BLaER1 treated with 17β-estradiol and CSF1 and Interleukin-3, amounts not matched to agents 10 nM and 100 nM (cell line): ENCODE data around the gene DEPDC5.

Experiments used
- H3K27ac ChIP-seq, 11 experiments: shearing (Covaris generic); formaldehyde crosslinking; 2 replicates each; pipeline ENCODE4 v1.8.1; 2022
- H3K27me3 ChIP-seq, 11 experiments: shearing (Covaris generic); formaldehyde crosslinking; 2 replicates each; pipeline ENCODE4 v1.8.1; 2022
- H3K36me3 ChIP-seq, 11 experiments: shearing (Covaris generic); formaldehyde crosslinking; 2 replicates each; pipeline ENCODE4 v1.8.1; 2022
- H3K4me1 ChIP-seq, 10 experiments: shearing (Covaris generic); formaldehyde crosslinking; 2 replicates each; pipeline ENCODE4 v1.8.1; 2022
- H3K4me2 ChIP-seq, 11 experiments: shearing (Covaris generic); formaldehyde crosslinking; 2 replicates each; pipeline ENCODE4 v1.8.1; 2022
- H3K4me3 ChIP-seq, 10 experiments: shearing (Covaris generic); formaldehyde crosslinking; 2 replicates each; pipeline ENCODE4 v1.8.1; 2022
- H3K9ac ChIP-seq, 11 experiments: shearing (Covaris generic); formaldehyde crosslinking; 2 replicates each; pipeline ENCODE4 v1.8.1; 2022
- H3K9me3 ChIP-seq, 11 experiments: shearing (Covaris generic); formaldehyde crosslinking; replicated peaks in 1 of 11; 2 replicates each; pipeline ENCODE4 v1.8.1; 2022
- H4K20me1 ChIP-seq, 11 experiments: shearing (Covaris generic); formaldehyde crosslinking; 2 replicates each; pipeline ENCODE4 v1.8.1; 2022
- Cebpa-rat ChIP-seq, 11 experiments: shearing (Covaris generic); IDR thresholded peaks; 2 replicates each; pipeline ENCODE4 v1.8.1; 2022

The DEPDC5 gene

GRCh38 chr22:31906086-31906485, 152.3 kb downstream of the DEPDC5 start:
- no peaks in the 10 kb centered on the region for H3K4me1 ChIP-seq
- no peaks in the 10 kb centered on the region for H3K9me3 ChIP-seq
- no peak overlapping the region for H3K27ac ChIP-seq
- H3K9ac ChIP-seq, result no peak overlapping the region
- H3K27me3 ChIP-seq, result no peaks in the 10 kb centered on the region
- TF ChIP-seq Cebpa-rat (IDR thresholded peaks at IDR 0.05), result no peak
- peaks cover 59 to 93% (median 84%) of the 10 kb centered on the region in 11 experiments for H3K36me3 ChIP-seq
- peaks cover 0 to 11% (median 0%) of the 10 kb centered on the region in 11 experiments; a peak in 1 of 22 replicates for H4K20me1 ChIP-seq
- no peak overlapping the region for H3K4me2 ChIP-seq
- H3K4me3 ChIP-seq, result no peak overlapping the region

- no peaks in the 10 kb centered on the region for H3K4me1 ChIP-seq
- no peak for TF ChIP-seq Cebpa-rat (IDR thresholded peaks at IDR 0.05)
- no peak overlapping the region for H3K4me2 ChIP-seq
- H3K9me3 ChIP-seq, result no peaks in the 10 kb centered on the region
- H3K36me3 ChIP-seq, result peaks cover 56 to 93% (median 79%) of the 10 kb centered on the region in 11 experiments
- H3K4me3 ChIP-seq, result no peak overlapping the region
- H3K27ac ChIP-seq, result no peak overlapping the region
- no peak overlapping the region for H3K9ac ChIP-seq
- no peaks in the 10 kb centered on the region for H3K27me3 ChIP-seq
- H4K20me1 ChIP-seq, result peaks cover 0 to 11% (median 0%) of the 10 kb centered on the region in 11 experiments; a peak in 1 of 22 replicates
Observed at GRCh38 chr22:31906569-31906968, 152.8 kb downstream of the DEPDC5 start.

DNA sequence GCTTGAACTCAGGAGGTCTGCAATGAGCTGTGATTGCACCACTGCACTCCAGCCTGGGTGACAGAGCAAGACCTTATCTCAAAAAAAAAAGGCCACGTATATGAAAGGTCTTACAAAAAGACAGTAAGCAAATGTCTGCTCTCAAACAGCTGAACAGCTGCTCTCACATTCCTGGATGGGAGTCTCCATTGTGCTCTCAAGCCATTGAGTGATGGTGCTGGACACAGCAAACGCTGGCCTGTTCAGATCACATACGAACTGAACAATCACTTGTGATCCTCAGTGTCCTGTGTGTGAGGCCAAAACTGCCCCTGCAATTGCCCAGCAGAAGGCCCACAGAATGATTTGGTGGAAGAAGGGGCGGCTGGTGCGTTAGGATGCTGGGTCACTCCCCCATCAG, 156.2 kb downstream of the DEPDC5 start:
- no peaks in the 10 kb centered on the region for H3K9me3 ChIP-seq
- H3K9ac ChIP-seq, result no peak overlapping the region
- TF ChIP-seq Cebpa-rat (IDR thresholded peaks at IDR 0.05), result no peak
- peaks cover 28 to 74% (median 53%) of the 10 kb centered on the region in 11 experiments for H3K36me3 ChIP-seq
- no peaks in the 10 kb centered on the region for H3K27me3 ChIP-seq
- peaks cover 0 to 20% (median 0%) of the 10 kb centered on the region in 11 experiments; a peak in 1 of 22 replicates for H4K20me1 ChIP-seq
- no peak overlapping the region for H3K4me3 ChIP-seq
- H3K4me1 ChIP-seq, result peaks cover 0 to 3% (median 0%) of the 10 kb centered on the region in 10 experiments; a peak in 1 of 20 replicates
- no peak overlapping the region for H3K4me2 ChIP-seq
- H3K27ac ChIP-seq, result no peak overlapping the region

GRCh38 chr22:31911565-31912406, 158.0 kb downstream of the DEPDC5 start:
- no peaks in the 10 kb centered on the region for H3K27me3 ChIP-seq
- no peak overlapping the region for H3K4me2 ChIP-seq
- peaks cover 0 to 13% (median 0%) of the 10 kb centered on the region in 11 experiments; a peak in 2 of 22 replicates for H4K20me1 ChIP-seq
- no peak for TF ChIP-seq Cebpa-rat (IDR thresholded peaks at IDR 0.05)
- H3K4me3 ChIP-seq, result no peak overlapping the region
- peaks cover 7 to 18% (median 10%) of the 10 kb centered on the region in 10 experiments for H3K4me1 ChIP-seq
- H3K9ac ChIP-seq, result no peak overlapping the region
- H3K9me3 ChIP-seq, result no peaks in the 10 kb centered on the region
- no peak overlapping the region for H3K27ac ChIP-seq
- peaks cover 10 to 56% (median 34%) of the 10 kb centered on the region in 11 experiments for H3K36me3 ChIP-seq

- TF ChIP-seq Cebpa-rat (IDR thresholded peaks at IDR 0.05), result no peak
- no peak overlapping the region for H3K27ac ChIP-seq
- no peaks in the 10 kb centered on the region for H3K9me3 ChIP-seq
- H4K20me1 ChIP-seq, result peaks cover 0 to 16% (median 0%) of the 10 kb centered on the region in 11 experiments; a peak in 2 of 22 replicates
- H3K4me2 ChIP-seq, result no peak overlapping the region
- H3K9ac ChIP-seq, result no peak overlapping the region
- no peaks in the 10 kb centered on the region for H3K27me3 ChIP-seq
- no peak overlapping the region for H3K4me3 ChIP-seq
- H3K36me3 ChIP-seq, result peaks cover 6 to 50% (median 29%) of the 10 kb centered on the region in 11 experiments; a peak in 21 of 22 replicates
- peaks cover 13 to 24% (median 16%) of the 10 kb centered on the region in 10 experiments for H3K4me1 ChIP-seq
Observed at GRCh38 chr22:31912407-31912743, 158.6 kb downstream of the DEPDC5 start.

DNA sequence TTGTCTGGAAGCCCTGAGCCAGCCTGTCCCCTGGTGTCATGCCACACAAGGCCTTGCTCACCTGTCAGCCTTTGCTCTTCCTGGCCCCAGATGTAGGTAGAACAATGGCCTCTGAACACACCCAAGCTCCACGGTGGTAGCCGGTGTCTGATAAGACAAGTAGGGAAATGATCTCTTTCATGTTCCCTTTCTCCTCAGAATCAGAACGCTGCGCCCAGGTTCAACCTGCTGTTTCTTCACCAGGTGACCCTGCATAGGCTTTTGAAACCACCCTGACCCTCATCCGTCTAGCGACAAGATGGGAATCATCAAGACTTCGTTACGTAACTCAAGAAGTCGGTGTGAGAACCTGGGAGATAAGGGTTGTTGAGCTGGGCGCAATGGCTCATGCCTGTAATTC, 161.8 kb downstream of the DEPDC5 start:
- no peak for TF ChIP-seq Cebpa-rat (IDR thresholded peaks at IDR 0.05)
- no peak overlapping the region for H3K27ac ChIP-seq
- H3K27me3 ChIP-seq, result no peaks in the 10 kb centered on the region
- H3K36me3 ChIP-seq, result peaks cover 0 to 19% (median 5%) of the 10 kb centered on the region in 11 experiments; a peak in 15 of 22 replicates
- H3K9ac ChIP-seq, result no peak overlapping the region
- peak overlapping the region in 2 of 11 experiments; percentile 96 to 97; a peak in 2 of 22 replicates for H3K4me2 ChIP-seq
- H3K9me3 ChIP-seq, result no peaks in the 10 kb centered on the region
- H3K4me1 ChIP-seq, result peaks cover 24 to 55% (median 39%) of the 10 kb centered on the region in 10 experiments
- H4K20me1 ChIP-seq, result peaks cover 0 to 16% (median 0%) of the 10 kb centered on the region in 11 experiments; a peak in 2 of 22 replicates
- no peak overlapping the region for H3K4me3 ChIP-seq

DNA sequence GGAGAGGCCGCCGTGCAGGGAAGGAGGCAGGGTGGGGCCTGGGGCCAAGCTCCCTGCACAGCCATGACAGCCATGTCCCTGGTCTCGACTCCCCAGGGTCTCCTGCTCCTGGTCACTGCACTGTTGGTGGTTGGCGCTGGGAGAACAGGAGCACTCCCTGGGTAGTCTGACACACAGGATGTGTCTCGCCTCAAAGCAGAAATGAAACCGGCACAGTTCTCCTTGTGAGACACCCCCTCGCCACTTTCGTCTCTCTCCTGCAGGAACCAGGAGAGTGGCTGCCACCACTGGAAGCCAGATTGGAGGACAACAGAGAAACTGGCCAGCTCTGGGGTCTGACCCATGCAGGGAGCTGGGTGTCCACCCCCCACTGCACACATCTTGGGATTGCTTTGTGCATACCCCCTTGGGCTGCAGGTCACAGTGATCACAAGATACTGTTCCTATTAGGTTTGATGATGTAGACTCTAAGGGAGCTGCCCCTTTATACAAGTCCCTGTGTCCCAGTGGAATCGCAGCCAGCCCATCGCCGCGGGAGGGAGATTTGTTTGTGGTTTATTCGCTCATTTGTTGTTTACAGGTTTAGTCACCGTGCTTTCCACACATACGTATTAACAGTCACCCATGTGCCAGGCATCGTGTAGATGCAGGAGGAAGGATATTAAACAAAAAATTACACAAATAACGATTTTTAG, 163.6 kb downstream of the DEPDC5 start:
- Histone ChIP-seq H3K4me3 (peak overlapping the region in 4 of 10 experiments; percentile 11 to 27 (median 20); a peak in 4 of 20 replicates), H3K36me3 (peaks cover 0 to 2% (median 0%) of the 10 kb centered on the region in 11 experiments; a peak in 1 of 22 replicates), H3K27me3 (no peaks in the 10 kb centered on the region), H3K4me2 (peak overlapping the region; percentile 71 to 97 (median 88)), H3K9ac (peak overlapping the region in 8 of 11 experiments; percentile 3 to 46 (median 38); a peak in 12 of 22 replicates), H3K9me3 (no peaks in the 10 kb centered on the region), H3K27ac (peak overlapping the region in 7 of 11 experiments; percentile 1 to 64 (median 49); a peak in 11 of 22 replicates), H3K4me1 (peaks cover 26 to 69% (median 50%) of the 10 kb centered on the region in 10 experiments), H4K20me1 (peaks cover 0 to 10% (median 0%) of the 10 kb centered on the region in 11 experiments; a peak in 2 of 22 replicates)
- TF ChIP-seq Cebpa-rat (IDR thresholded peaks at IDR 0.05), result no peak

GRCh38 chr22:31919730-31920129, 165.9 kb downstream of the DEPDC5 start:
- H4K20me1 ChIP-seq, result peaks cover 0 to 8% (median 0%) of the 10 kb centered on the region in 11 experiments; a peak in 3 of 22 replicates
- peaks cover 45 to 93% (median 72%) of the 10 kb centered on the region in 10 experiments for H3K4me1 ChIP-seq
- H3K9me3 ChIP-seq, result no peaks in the 10 kb centered on the region
- H3K36me3 ChIP-seq, result no peaks in the 10 kb centered on the region
- no peak for TF ChIP-seq Cebpa-rat (IDR thresholded peaks at IDR 0.05)
- no peak overlapping the region for H3K4me3 ChIP-seq
- no peak overlapping the region for H3K27ac ChIP-seq
- H3K9ac ChIP-seq, result no peak overlapping the region
- no peaks in the 10 kb centered on the region for H3K27me3 ChIP-seq
- H3K4me2 ChIP-seq, result peak overlapping the region in 2 of 11 experiments; percentile 80 to 86; a peak in 2 of 22 replicates

DNA sequence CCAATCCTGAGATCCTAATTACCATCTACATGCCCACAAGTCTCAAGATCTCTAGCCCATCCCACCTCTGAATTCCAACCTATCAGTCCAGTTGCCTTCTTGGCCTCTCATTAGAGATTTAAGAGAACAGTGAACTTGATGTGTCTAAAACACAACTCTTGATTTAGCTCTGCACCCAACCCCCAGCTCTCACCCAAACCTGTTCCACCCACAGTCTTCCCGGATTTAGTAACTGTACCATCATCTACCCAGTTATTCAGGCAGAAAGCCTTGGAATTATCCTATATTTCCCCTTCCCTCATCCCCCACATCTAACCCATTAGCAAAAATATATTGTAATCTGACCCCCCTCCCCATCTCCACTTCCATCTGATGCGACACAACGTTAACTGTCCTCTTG, 166.5 kb downstream of the DEPDC5 start:
- Histone ChIP-seq H3K27me3 (no peaks in the 10 kb centered on the region), H3K9me3 (no peaks in the 10 kb centered on the region), H3K27ac (no peak overlapping the region), H3K9ac (no peak overlapping the region), H3K4me3 (no peak overlapping the region), H3K4me1 (peaks cover 45 to 93% (median 72%) of the 10 kb centered on the region in 10 experiments), H4K20me1 (peaks cover 0 to 8% (median 0%) of the 10 kb centered on the region in 11 experiments; a peak in 3 of 22 replicates), H3K4me2 (peak overlapping the region in 3 of 11 experiments; percentile 80 to 88 (median 86); a peak in 6 of 22 replicates), H3K36me3 (no peaks in the 10 kb centered on the region)
- TF ChIP-seq Cebpa-rat (IDR thresholded peaks at IDR 0.05), result no peak
